ENCODE results near the gene HSD11B1.

Gene HSD11B1

DNA sequence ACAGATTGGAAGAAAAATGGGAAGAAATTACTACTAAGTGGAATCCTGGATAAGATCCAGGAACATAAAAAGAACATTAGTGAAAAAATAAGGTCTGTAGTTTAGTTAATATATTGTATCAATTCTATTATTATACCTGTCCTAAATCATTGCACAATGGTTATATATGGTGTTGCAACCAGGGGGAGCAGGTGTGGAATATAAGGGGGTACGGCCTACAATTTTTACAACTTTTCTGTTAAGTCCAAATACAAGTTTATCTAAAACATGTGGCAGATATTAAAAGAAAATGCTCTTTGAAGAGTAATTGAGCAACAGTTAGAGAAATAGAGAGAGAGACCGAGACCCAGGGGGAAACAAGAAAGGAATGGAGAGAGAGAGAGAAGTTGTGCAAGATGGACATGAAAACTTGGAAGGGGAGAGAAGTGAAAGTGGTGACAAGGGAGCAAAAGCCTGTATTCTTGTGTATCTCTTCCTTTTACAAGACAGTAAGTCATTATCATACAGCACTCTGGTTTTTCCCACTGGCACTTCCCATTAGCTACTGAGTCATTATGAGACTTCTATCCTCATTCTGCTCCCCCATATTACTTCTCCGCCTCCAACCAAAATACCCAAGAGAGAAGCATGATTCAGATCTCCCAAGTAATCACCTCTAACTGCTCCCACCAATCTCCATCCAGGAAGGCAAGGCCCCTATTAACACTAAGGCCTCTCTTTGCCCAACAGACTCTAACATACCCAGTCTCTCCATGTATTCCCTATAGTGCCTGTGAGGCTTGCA lies 29.0 kb downstream of the HSD11B1 start:
- H3K4me3 ChIP-seq (ENCODE audit: control insufficient read depth in 1 of 7, extremely low read depth in 1 of 7, insufficient read depth in 4 of 7, low read depth in 2 of 7, low read length in 6 of 7) = no peak overlapping the region
- H3K4me1 ChIP-seq (ENCODE audit: control extremely low read depth in 1 of 4, control insufficient read depth in 4 of 4, insufficient read depth in 4 of 4, low read length in 3 of 4) = no peaks in the 10 kb centered on the region
- no peaks in the 10 kb centered on the region for H3K36me3 ChIP-seq (ENCODE audit: control insufficient read depth in 4 of 4, insufficient read depth in 4 of 4, low read length in 3 of 4)
- DNase-seq = no peak
- CTCF ChIA-PET = interaction anchor here (0.8 to 1.5 kb wide), 3 partner anchors 10 to 42 kb away, joined by 3 read pairs; no protein-coding TSS in a partner anchor
- POLR2A ChIA-PET = no interaction called here
- peaks cover 0 to 6% (median 0%) of the 10 kb centered on the region in 5 experiments for H3K27me3 ChIP-seq (replicated peaks in 2 of 5; ENCODE audit: control insufficient read depth in 4 of 5, insufficient read depth in 5 of 5, low read length in 4 of 5)
- 100% methylated on average over 2 of the region's 3 CpGs for whole genome bisulfite sequencing (ENCODE audit: insufficient coverage)
- no peak overlapping the region for H3K27ac ChIP-seq (ENCODE audit: insufficient read depth in 1 of 2, low read depth in 1 of 2, low read length in 2 of 2, poor library complexity in 1 of 2, severe bottlenecking in 2 of 2)
- no peaks in the 10 kb centered on the region for H3K9me3 ChIP-seq (ENCODE audit: control extremely low read depth in 1 of 5, control insufficient read depth in 4 of 5, insufficient read depth in 2 of 5, low read depth in 1 of 5, low read length in 4 of 5)

DNA sequence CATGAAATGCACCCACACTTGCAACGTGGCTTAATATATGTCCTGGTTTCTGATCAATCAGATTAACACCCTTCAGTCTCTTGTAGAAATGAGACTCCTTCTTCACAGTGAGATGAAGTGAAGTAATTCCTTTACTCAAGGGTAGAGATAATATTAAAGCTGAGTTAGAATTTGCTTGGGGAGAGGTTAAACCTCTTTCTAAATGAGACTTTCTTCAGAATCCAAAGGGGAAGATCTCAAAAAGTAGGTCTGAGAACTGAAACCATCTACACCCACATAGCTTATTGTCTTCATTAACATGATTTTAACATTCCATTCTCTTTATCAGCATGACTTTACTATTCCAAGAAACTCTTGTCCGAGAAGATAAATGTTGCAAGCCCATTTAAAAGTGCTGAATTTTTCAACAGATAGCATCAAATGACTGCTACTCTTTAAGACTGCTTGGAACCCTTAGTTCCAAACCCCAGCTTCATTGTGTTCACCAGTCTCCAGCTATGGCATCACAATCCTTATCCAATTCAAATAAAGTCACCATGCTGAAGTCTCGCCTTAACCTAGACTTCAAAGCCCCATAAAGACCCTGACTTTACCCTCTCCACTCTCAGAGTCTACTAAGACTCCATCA lies 32.0 kb downstream of the HSD11B1 start:
- ChIA-PET POLR2A (no interaction called here), CTCF (interaction anchor here (1.4 to 2.2 kb wide), 4 partner anchors 9 to 43 kb away, joined by 3 to 6 read pairs (median 6); no protein-coding TSS in a partner anchor)
- H3K27ac ChIP-seq (ENCODE audit: insufficient read depth in 1 of 2, low read depth in 1 of 2, low read length in 2 of 2, poor library complexity in 1 of 2, severe bottlenecking in 2 of 2) = no peak overlapping the region
- DNase-seq = no peak
- no peaks in the 10 kb centered on the region for H3K9me3 ChIP-seq (ENCODE audit: control extremely low read depth in 1 of 5, control insufficient read depth in 4 of 5, insufficient read depth in 2 of 5, low read depth in 1 of 5, low read length in 4 of 5)
- no peaks in the 10 kb centered on the region for H3K4me1 ChIP-seq (ENCODE audit: control extremely low read depth in 1 of 4, control insufficient read depth in 4 of 4, insufficient read depth in 4 of 4, low read length in 3 of 4)
- H3K27me3 ChIP-seq (replicated peaks in 2 of 5; ENCODE audit: control insufficient read depth in 4 of 5, insufficient read depth in 5 of 5, low read length in 4 of 5) = peaks cover 0 to 6% (median 0%) of the 10 kb centered on the region in 5 experiments
- no peak overlapping the region for H3K4me3 ChIP-seq (ENCODE audit: control insufficient read depth in 1 of 7, extremely low read depth in 1 of 7, insufficient read depth in 4 of 7, low read depth in 2 of 7, low read length in 6 of 7)
- 88% methylated on average over 1 of the region's 3 CpGs for WGBS (ENCODE audit: insufficient coverage)
- no peaks in the 10 kb centered on the region for H3K36me3 ChIP-seq (ENCODE audit: control insufficient read depth in 4 of 4, insufficient read depth in 4 of 4, low read length in 3 of 4)

DNA sequence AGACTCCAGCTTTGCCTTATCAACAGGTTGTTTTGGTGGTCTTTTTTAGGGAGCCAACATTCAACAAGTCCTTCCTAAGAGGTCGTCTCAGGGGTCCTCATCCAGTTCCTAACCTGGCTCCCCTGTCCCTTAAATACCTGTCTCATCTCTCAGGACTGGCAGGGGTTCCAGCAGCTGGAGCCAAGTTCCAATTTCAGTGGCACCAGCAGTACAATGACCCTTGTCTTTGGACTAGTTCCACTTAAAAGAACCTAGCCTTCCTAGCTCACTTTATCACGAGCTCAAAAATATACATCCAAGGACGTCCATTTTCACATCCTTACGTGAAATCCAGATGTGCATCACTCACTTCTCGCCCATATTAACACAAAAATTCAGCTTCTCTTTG lies 32.5 kb downstream of the HSD11B1 start:
- ChIA-PET POLR2A (no interaction called here), CTCF (interaction anchor here (1.4 to 2.2 kb wide), 5 partner anchors 9 to 44 kb away, joined by 3 to 6 read pairs (median 5); partner anchors contain the start of gene TRAF3IP3)
- no peaks in the 10 kb centered on the region for H3K9me3 ChIP-seq (ENCODE audit: control extremely low read depth in 1 of 5, control insufficient read depth in 4 of 5, insufficient read depth in 2 of 5, low read depth in 1 of 5, low read length in 4 of 5)
- H3K27ac ChIP-seq (ENCODE audit: insufficient read depth in 1 of 2, low read depth in 1 of 2, low read length in 2 of 2, poor library complexity in 1 of 2, severe bottlenecking in 2 of 2) = no peak overlapping the region
- H3K27me3 ChIP-seq (replicated peaks in 2 of 5; ENCODE audit: control insufficient read depth in 4 of 5, insufficient read depth in 5 of 5, low read length in 4 of 5) = peaks cover 0 to 6% (median 0%) of the 10 kb centered on the region in 5 experiments
- 97% methylated on average over 3 of the region's 5 CpGs for WGBS (ENCODE audit: insufficient coverage)
- H3K4me3 ChIP-seq (ENCODE audit: control insufficient read depth in 1 of 7, extremely low read depth in 1 of 7, insufficient read depth in 4 of 7, low read depth in 2 of 7, low read length in 6 of 7) = no peak overlapping the region
- no peaks in the 10 kb centered on the region for H3K4me1 ChIP-seq (ENCODE audit: control extremely low read depth in 1 of 4, control insufficient read depth in 4 of 4, insufficient read depth in 4 of 4, low read length in 3 of 4)
- no peak for DNase-seq
- no peaks in the 10 kb centered on the region for H3K36me3 ChIP-seq (ENCODE audit: control insufficient read depth in 4 of 4, insufficient read depth in 4 of 4, low read length in 3 of 4)

DNA sequence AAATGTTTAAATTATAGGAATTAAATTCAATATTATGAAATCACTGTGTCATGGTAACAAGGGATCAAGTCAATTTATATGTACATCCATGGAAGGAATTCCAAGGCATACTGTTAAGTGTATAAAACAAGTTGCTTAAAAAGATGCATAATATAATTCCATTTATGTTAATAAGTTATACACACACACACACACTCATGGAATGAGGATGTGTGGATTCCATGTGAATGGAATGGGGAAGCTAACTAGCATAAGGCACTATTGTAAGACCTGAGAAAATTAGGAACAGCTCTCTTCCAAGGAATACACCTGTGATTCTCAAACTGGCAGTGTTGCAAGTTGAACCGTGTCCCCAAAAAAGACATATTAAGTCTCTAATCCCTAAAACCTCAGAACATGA lies 33.6 kb downstream of the HSD11B1 start:
- H3K36me3 ChIP-seq (ENCODE audit: control insufficient read depth in 4 of 4, insufficient read depth in 4 of 4, low read length in 3 of 4) = no peaks in the 10 kb centered on the region
- ChIA-PET POLR2A (no interaction called here), CTCF (interaction anchor here (1.5 to 1.7 kb wide), 2 partner anchors 10 to 17 kb away, joined by 4 to 6 read pairs; partner anchors contain the start of gene TRAF3IP3)
- H3K27me3 ChIP-seq (replicated peaks in 2 of 5; ENCODE audit: control insufficient read depth in 4 of 5, insufficient read depth in 5 of 5, low read length in 4 of 5) = peaks cover 0 to 6% (median 0%) of the 10 kb centered on the region in 5 experiments
- H3K9me3 ChIP-seq (ENCODE audit: control extremely low read depth in 1 of 5, control insufficient read depth in 4 of 5, insufficient read depth in 2 of 5, low read depth in 1 of 5, low read length in 4 of 5) = no peaks in the 10 kb centered on the region
- no peak overlapping the region for H3K27ac ChIP-seq (ENCODE audit: insufficient read depth in 1 of 2, low read depth in 1 of 2, low read length in 2 of 2, poor library complexity in 1 of 2, severe bottlenecking in 2 of 2)
- no peak overlapping the region for H3K4me3 ChIP-seq (ENCODE audit: control insufficient read depth in 1 of 7, extremely low read depth in 1 of 7, insufficient read depth in 4 of 7, low read depth in 2 of 7, low read length in 6 of 7)
- no peak for DNase-seq
- no peaks in the 10 kb centered on the region for H3K4me1 ChIP-seq (ENCODE audit: control extremely low read depth in 1 of 4, control insufficient read depth in 4 of 4, insufficient read depth in 4 of 4, low read length in 3 of 4)
- no CpG with 5 or more reads among the region's 1 CpG for WGBS (ENCODE audit: insufficient coverage)

DNA sequence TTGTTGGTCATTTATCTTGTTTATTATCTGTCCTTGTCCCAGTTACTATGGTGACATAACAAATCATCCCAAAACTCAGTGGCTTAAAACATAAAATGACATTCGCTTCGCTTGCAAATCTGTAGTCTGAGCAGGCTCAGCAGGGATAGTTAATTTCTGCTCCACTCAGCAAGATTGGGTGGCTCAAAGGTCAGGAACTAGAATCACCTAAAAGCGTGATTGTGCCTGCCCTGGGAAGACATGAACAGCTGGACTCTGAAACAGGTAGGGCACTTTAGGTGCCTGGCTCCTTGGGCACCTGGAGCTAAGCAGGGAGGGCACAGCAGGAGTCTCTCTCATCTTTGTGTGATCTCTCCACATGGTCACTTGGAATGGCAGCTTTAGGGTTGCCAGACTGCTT lies 36.5 kb downstream of the HSD11B1 start:
- H3K27ac ChIP-seq (ENCODE audit: insufficient read depth in 1 of 2, low read depth in 1 of 2, low read length in 2 of 2, poor library complexity in 1 of 2, severe bottlenecking in 2 of 2) = no peak overlapping the region
- H3K27me3 ChIP-seq (replicated peaks in 2 of 5; ENCODE audit: control insufficient read depth in 4 of 5, insufficient read depth in 5 of 5, low read length in 4 of 5) = peaks cover 0 to 3% (median 0%) of the 10 kb centered on the region in 5 experiments
- no peak overlapping the region for H3K4me3 ChIP-seq (ENCODE audit: control insufficient read depth in 1 of 7, extremely low read depth in 1 of 7, insufficient read depth in 4 of 7, low read depth in 2 of 7, low read length in 6 of 7)
- 100% methylated on average over 1 of the region's 3 CpGs for WGBS (ENCODE audit: insufficient coverage)
- POLR2A ChIA-PET = no interaction called here
- no peaks in the 10 kb centered on the region for H3K9me3 ChIP-seq (ENCODE audit: control extremely low read depth in 1 of 5, control insufficient read depth in 4 of 5, insufficient read depth in 2 of 5, low read depth in 1 of 5, low read length in 4 of 5)
- CTCF ChIA-PET = no interaction called here
- no peaks in the 10 kb centered on the region for H3K4me1 ChIP-seq (ENCODE audit: control extremely low read depth in 1 of 4, control insufficient read depth in 4 of 4, insufficient read depth in 4 of 4, low read length in 3 of 4)
- no peak for DNase-seq
- H3K36me3 ChIP-seq (ENCODE audit: control insufficient read depth in 4 of 4, insufficient read depth in 4 of 4, low read length in 3 of 4) = no peaks in the 10 kb centered on the region

DNA sequence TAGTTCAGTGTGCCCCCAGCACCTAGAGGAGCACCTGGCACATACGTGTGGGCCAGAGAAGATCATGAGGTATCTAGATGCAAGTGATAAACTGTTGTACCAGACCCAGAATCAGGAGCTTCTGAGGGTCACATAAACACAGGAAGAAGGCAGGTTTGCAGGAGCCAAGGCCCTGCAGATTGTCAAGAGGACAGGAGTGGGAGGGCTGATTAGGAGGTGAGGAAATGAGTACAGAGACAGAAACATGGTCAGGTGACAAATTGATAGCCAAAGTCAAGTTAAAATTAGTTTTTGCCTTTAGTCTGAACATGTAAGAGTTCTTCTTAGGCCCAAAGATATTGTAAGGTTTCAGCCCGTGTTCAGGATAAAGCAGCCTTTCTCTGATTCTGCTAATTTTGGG lies 37.2 kb downstream of the HSD11B1 start:
- ChIA-PET POLR2A (no interaction called here), CTCF (no interaction called here)
- H3K36me3 ChIP-seq (ENCODE audit: control insufficient read depth in 4 of 4, insufficient read depth in 4 of 4, low read length in 3 of 4) = no peaks in the 10 kb centered on the region
- peaks cover 0 to 2% (median 0%) of the 10 kb centered on the region in 5 experiments for H3K27me3 ChIP-seq (replicated peaks in 2 of 5; ENCODE audit: control insufficient read depth in 4 of 5, insufficient read depth in 5 of 5, low read length in 4 of 5)
- WGBS (ENCODE audit: insufficient coverage) = 91% methylated on average over 1 of the region's 2 CpGs
- H3K27ac ChIP-seq (ENCODE audit: insufficient read depth in 1 of 2, low read depth in 1 of 2, low read length in 2 of 2, poor library complexity in 1 of 2, severe bottlenecking in 2 of 2) = no peak overlapping the region
- no peak overlapping the region for H3K4me3 ChIP-seq (ENCODE audit: control insufficient read depth in 1 of 7, extremely low read depth in 1 of 7, insufficient read depth in 4 of 7, low read depth in 2 of 7, low read length in 6 of 7)
- H3K4me1 ChIP-seq (ENCODE audit: control extremely low read depth in 1 of 4, control insufficient read depth in 4 of 4, insufficient read depth in 4 of 4, low read length in 3 of 4) = peaks cover 0 to 2% (median 0%) of the 10 kb centered on the region in 4 experiments
- no peak for DNase-seq
- H3K9me3 ChIP-seq (ENCODE audit: control extremely low read depth in 1 of 5, control insufficient read depth in 4 of 5, insufficient read depth in 2 of 5, low read depth in 1 of 5, low read length in 4 of 5) = no peaks in the 10 kb centered on the region

Measured in common myeloid progenitor, CD34-positive (primary cell).